ENCODE results near the gene MAD1L1.

- no peak for TF ChIP-seq EZH2phosphoT487 (IDR thresholded peaks at IDR 0.05; ENCODE audit: insufficient read depth, low read depth)
- no peak for TF ChIP-seq EZH2 (IDR thresholded peaks at IDR 0.05; ENCODE audit: insufficient read depth, poor library complexity, severe bottlenecking)
Observed at GRCh38 chr7:1853986-1854865, 378.5 kb downstream of the MAD1L1 start.
